HL-60/S4 treated with retinoic acid at 250 ng/mL for 4 days and 3 days (cell line): ENCODE measurements around the gene FBXL17.

Source experiments
- in situ Hi-C: fragments of 300-500 bp; cut with MboI; formaldehyde crosslinking; loops from 2 replicates; pipeline ENCODE4 v1.7.0; 2022; ENCODE audit warnings: low sequenced_read_pairs

The FBXL17 gene

DNA sequence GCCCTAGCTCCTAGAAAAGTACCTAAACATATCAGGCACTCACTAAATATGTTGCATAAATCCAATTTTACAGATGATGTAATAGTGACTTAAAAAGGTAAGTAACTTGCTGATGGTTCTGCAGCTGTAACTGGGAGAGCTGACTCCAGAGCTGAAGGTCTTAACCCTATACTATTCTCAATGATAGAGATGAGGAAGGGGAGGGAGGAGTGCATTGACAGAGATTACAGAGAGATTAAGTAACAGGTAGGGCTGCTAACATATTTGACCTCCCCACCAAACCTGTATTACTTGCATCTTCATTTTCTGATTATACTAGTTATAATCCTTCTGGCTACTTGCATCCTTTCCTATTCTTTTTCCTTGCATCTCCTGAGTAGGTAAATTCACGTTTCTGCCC, 455.8 kb downstream of the FBXL17 start:
- in situ Hi-C loops, result no loop called here

DNA sequence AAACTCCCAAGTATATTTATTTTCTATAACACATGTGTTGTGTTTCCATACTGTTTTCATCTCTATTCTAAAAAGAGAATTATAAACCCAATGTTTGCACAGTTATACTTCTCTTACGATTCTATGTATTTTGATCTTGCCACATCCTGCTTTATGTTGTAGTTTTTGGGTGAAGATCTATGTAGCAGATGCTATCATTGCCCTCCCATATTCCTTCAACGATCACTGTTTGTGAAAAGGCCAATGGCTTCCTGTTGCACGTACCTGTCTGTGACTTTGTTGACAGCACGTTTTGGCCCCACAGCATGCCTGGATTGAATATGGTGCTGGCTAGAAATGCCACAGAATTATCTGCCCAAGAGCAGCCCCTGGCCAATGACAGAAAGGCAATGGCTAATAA, 456.7 kb downstream of the FBXL17 start:
- in situ Hi-C loops, result no loop called here

DNA sequence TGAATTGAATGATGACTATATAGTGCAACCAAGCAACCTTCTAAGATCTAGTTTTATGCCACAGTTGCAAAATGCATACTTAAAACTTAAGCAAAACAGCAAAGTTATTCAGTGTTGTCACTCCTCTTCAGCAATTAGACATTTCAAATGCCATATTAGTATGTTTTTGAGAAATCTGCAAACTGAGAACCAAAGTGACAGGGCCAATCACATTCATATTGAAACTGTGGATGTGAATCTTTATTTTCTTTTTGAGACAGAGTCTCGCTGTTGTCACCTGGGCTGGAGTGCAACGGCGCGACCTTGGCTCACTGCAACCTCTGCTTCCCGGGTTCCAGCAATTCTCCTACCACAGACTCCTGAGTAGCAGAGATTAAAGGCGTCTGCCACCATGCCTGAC, 461.9 kb downstream of the FBXL17 start:
- in situ Hi-C loops, result no loop called here

DNA sequence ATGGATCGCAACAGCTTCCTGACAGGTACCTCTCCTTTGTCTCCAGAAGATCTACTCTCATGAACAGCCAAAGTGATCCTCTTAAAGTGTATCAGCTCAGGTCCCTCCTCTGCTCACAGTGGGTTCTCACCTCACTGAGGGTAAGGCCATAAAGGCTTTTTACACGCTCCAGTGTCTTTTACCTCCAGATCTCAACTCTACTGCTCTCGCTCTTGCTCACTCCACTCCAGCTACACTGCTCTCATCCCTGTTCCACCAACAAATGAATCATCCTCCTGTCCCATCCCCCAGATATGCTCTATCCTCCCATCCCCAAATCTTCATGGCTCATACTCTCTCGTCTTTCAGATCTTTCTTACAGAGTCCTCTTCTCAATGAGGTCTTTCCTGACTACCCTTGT, 462.5 kb downstream of the FBXL17 start:
- in situ Hi-C loops, result no loop called here

DNA sequence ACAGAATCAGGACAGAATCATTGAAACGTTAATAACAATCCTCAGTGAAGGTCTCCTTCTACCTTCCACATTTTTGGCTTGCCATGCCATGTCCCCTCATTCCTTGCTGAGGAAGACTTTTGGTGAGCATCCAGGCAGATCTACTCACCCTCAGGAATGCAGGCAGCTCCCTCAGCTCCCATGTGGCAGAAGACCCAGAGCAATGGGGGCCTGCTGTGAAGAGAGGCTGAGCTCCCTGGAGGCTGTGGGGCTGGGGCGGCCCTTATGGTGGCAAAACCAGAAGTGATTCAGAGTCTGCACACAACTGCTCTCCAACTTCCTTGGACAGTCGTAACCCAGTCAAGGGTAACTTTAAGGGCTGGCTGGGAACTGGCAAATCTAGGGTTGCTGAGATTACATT, 463.9 kb downstream of the FBXL17 start:
- in situ Hi-C loops, result no loop called here

DNA sequence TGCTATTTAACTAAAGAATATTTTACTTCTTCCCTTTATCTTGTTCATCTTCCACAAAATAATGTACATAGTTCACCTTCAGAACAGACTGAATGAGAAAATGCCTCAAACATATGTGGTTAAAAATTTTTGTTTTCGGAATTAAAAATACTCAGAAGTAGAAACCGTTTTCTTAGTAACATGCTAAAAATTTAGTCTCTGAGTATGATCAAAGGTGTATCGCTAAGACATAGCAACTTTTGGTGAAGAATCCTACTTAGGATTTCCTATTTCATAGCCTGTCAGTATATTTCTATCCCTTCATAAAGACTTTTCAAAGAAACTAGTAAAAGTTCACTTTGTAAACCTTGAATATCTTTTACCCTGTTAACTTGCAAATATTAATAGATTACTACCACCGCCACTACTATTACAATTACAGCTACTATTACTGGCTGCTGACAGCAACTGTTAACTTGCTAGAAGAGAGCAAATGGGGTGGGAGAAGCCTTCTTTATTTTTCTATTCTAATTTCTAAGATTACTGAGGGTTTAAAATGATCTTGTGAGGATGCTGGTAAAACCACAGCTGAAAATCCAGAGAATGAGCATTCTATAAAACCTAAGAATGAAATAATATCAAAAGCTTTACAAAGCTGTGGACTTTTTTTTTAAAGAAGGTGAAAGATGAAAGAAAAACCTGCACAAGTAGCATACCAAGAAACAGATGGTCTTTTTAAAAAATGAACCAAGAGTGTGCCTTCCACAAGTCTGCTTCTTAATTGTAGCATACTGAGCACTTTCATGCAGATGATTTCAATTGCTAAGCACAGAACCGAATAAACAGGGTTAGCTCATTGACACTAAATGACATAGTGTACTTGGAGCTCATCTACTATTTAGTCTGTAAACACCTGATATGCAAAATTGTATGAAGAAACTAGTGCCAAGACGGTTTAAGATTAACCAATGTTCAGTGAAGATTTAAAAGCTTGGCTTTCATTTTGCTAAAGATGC, 464.9 kb downstream of the FBXL17 start:
- in situ Hi-C loops, result no loop called here

DNA sequence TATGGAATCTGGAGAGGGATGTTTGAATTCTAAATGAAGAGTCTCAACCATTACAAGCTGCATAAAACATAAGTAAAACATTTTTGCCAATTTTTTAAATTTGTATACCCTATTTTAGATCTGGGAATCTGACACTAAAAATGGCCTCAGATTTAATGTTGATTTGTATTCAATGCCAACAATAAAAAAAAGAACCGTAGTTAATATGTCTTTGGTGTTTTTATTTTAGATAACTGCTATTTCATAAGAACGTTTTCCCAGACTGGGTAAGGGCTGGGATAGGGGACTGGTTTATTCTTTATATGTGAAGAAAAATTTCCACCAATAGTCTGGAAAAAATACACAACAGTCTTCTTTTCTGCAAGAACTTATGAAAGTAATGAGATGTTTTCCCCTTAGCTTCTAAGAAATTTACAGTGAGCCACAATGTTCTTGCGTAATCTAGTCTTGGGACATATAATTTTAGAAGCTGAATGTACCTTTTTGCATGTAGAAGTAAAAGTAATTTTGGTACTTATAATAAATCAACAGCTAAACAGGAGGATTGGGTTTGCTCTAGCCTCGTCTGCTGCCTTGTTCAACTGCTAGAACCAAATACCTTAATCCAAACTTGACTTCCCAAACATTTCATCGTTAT, 466.6 kb downstream of the FBXL17 start:
- in situ Hi-C loops, result no loop called here

DNA sequence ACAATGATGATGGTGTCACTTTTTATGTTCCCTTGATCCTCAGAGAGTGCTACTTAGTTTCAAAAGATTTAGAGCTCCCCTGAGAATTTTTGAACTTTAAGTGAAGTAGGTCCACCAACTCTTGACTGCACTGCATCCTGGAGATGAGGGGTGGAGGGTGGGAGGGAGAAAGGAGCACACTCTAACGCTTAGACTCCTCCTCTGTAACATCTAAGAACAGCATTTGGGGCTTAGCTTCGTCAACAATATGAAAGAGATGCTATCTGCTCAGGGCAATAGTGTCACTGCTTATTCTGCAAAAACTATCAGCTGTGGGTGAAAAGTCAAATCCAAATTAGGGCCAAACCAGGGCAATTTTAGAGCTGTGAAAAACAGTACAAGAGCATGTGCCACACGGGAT, 468.4 kb downstream of the FBXL17 start:
- in situ Hi-C loops, result no loop called here

DNA sequence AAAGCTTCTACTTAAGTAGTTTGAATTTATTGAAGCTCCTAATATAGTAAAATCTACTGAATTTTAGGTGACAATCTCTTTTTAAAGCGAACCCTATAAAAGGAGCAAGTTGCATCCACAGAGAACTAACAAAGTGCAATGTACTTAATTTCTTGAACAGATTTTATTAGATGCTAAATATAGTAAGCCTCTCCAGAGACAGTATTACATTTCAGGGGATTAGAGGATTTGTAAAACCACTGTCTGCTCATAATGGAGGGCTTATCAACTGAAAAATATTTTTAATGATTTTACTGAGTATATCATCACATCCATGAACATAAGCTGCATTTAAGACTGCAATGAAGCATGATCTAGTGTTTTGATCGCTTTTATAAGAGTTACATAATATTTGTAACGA, 481.2 kb downstream of the FBXL17 start:
- in situ Hi-C loops, result no loop called here

DNA sequence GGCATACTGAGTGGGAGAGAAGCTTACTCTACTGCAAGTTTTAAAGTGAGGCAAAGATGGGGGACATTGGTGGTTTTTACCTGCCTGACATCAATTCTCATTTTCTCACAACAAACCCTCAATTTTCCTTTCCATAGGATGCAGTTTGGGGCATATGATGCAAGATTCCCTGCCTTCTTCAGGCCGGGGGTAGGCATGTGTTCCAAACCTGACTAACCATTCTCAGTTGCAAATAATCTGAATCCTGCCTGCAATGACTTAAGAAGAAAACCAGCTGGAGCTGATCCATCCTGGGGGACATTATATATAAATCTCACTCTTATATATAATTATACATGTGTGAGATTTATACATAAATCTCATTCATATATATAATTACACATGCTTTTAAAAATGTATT, 487.5 kb downstream of the FBXL17 start:
- in situ Hi-C loops, result no loop called here

DNA sequence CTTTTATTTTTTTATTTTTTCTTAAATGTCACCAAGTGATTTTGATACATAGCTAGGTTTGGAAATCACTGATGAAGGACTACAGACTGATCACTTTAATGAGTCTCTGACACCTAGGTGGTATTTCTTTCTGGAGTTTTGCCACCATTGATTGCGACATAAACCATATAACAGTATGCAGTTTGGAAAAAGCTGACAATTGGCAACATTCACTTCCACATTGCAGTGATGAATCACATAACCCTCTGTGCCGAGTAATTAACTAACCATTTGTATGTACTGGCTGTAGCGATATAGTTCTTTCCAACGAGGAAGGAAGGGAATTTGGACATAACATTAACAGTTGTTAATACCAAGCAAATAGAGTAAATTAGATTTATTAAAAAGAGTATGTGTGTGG, 488.3 kb downstream of the FBXL17 start:
- in situ Hi-C loops, result no loop called here

DNA sequence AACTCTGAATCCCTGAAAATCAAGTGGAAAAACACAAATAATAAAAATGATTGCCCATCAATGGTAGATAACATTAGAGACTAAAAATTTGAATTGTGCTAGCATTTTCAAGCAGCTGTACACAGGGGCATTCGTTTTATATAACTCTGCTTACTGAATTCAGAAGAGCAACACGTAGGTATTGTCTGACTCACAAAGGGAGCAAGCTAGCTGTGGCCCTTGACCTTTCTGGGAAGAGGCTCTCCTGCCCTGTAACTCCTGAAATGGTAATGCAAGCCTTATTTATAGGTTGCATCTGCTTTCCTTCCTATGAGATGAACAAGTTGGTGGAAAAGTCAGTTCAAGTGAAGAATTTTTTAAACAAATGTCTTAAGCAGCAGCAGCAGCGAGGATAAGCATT, 492.5 kb downstream of the FBXL17 start:
- in situ Hi-C loops, result no loop called here

DNA sequence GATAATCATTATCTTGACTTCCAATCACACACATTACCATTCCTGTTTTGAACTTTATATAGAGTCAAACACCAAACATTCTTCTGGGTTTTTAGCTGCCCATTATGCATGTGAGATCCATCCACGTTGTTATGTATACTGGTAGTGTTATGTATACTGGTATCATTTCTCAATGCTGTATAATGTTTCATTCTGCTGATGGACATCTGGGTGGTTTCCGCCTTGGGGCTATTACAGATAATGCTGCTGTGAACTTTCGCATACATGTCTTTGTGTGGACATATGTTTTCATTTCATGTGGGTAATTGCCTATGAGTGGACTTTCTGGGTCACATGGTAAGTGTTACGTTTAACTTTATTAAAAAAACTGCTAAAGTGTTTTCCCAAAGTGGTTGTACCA, 493.4 kb downstream of the FBXL17 start:
- in situ Hi-C loops, result no loop called here

DNA sequence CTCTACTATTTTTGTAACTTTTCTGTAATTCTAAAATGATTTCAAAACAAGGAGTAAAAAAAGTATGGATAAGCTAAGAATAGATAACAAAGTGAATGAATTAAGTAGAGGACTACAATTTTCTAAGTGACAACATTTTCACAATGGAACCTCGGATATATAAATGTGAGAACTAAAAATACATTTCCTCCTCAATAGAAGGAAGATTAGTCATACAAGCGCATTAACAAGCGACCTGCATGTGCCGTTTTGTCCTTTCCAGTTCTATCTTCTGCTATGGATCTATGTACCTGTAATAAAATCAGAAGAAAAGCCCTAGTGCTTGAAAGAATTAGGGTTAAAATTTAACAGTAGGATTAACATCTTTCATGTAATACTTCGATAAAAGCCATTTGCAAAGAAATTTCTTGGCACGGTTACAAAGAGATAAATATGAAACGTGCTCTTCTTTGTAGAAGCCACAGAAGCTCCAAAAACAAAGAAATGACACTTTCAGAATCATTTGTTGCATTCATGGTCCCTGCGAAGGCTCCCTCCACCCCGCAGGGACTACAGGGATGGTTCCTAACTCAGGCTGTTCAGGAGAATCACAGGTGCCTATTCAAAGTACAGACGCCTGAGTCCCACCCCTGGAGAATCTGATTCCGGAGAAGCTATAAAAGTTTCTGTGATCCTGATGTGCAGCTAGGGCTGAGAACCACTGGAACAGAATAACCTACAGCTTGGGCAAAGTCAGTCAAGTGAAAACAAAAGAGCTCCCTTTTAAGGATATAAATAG, 494.5 kb downstream of the FBXL17 start:
- in situ Hi-C loops, result no loop called here

DNA sequence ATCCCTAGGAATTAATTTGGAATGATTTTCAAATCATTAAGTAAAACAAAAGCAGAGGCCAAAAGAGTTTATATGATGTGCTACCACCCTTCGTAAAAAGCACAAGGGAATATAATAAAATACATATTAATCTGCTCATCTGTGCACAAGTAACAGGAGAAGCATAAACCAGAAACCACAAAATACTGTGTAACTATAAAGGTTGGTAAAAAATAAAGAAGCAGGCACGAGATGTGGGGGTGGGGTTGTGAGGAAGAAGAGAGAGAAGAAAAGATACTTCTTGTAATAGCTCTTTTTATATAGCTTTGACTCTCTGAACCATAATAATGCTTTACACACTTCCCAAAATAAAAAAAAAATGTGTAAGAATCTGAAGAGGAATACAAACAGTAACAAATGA, 496.3 kb downstream of the FBXL17 start:
- in situ Hi-C loops, result no loop called here

DNA sequence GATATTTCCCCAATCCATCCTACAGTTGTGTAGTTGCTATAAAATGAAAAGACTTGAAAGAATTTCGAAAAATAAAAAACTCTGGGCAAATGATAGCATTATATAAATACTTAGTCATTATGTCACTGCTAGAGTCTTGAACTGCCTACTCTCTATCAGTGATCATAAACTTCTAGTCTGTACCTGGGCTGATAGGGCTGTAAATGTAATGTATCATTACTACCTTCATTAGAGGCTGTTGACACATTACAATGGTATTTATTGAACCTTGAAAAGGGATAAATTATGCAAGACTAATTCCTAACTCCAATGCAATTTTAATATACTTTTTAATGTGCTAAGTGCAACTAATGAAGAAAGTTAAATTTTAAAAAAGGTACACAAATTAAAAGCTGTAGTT, 497.0 kb downstream of the FBXL17 start:
- in situ Hi-C loops, result no loop called here

DNA sequence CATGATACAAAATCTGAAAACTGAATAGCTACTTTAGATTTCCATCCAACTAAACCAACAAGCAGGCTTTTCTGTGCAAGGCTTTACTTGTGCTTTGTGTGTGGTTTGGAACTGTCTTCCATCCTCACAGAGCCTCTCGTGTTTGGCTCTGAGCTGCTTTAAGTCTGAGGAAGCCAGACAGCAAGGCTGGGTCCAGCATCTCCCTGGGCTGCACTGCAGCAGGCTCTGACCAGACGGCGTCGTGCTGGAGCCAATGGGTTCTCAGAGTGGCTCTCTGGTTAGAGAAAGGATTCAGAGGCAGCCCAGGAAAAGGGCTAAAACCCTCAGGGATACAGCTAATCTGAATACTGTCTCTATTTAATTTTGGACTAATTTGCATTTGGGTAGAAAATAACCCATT, 503.2 kb downstream of the FBXL17 start:
- in situ Hi-C loops, result no loop called here

DNA sequence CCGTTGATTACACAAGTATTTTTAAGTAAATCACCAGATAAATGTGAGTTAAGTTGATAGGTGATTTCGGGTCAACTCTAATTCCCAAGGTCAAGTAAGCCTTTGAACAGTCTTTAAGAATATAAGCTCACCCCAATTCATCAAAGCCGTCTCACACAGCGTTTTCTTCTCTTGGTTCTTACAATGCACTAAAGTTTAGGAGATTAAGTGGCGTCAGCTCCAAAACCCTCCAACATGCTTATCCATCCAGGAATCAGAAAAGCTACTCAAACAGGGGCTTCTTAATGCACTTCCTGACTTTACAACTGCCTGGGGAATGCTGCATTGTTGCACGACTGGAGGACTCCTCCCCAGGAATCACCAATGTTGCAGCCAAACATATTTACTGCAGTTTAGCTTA, 505.0 kb downstream of the FBXL17 start:
- in situ Hi-C loops, result no loop called here

DNA sequence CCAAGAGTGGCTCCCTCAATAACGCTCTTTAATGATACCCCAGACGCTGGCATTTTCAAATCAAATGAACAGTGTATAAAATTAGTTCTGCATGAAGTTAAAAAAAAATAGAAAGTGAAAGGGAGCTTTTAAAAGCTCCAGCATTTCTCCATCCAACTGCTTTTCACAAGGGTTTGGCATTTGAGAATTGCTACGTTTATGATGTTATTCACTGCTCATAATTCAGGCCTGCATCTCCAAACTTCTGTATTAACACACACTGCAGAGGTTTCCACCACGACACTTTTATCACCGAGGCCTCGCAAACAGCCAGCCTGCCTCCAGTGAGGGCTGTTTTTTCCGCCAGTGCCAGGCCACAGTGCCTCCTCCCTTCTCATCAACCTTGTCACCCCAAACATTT, 505.6 kb downstream of the FBXL17 start:
- in situ Hi-C loops, result no loop called here

DNA sequence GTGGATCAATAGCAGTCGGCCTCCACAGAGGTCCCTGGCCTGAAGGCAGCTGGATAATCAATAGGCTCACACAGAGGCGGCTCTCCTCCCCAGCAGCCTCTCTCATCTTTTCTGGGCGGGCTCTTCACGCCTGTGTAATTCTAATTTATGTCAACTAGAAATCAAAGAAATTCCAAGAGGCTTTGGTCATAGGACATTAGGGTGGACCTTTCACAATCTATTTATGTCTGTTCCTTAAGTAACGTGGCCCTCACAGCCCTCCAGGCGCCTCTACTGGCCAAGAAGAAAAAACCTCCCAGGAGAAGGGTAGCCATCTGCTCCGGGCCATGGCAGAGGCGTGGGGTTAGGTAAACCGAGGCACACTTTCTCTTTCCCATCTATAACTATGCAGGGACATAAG, 506.1 kb downstream of the FBXL17 start:
- in situ Hi-C loops, result no loop called here

DNA sequence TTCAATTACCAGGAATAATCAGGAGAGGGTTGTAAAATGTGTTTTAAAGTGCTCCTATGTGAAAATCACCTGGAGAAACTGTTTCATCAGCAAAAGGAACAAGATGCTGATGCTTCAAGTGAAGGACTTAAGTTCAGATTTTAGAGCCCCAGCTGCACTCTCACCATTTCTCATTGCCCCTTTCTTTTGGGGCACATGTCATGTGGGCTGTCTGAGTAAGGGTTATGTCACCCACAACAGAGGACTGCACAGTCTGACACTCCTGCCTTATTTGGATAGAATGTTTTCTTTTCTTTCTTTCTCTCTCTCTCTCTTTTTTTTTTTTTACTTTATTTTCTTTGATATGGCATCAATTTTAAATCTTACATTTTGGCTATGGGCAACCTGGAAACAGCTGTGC, 507.1 kb downstream of the FBXL17 start:
- in situ Hi-C loops, result no loop called here

DNA sequence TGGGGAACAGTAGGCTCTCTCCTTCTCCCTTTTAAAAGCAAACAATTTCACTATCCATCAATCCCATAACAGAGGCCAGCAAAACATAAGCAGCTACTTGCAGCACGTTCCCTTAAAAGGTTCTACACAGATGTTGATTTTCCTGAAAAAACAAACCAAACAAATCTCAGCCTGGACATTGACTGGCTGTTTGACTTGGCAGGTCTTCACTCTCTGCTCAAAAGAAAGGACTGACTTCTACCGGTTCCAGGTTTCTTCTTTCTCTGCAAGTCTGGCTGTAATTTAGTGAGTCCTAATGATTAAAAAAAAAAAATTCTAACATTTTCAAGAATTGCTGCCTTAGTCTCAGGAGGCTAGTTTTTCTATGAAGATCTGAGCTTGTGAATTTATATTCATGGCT, 508.0 kb downstream of the FBXL17 start:
- in situ Hi-C loops, result no loop called here
